Astrocyte (in vitro differentiated cells and primary cell): ENCODE data around the gene ENOPH1.

Experiments used
- CTCF ChIP-seq: IDR thresholded peaks from 2 replicates; pipeline ENCODE4 v1.5.1; 2011; ENCODE audit warnings: low read depth, mild to moderate bottlenecking, inconsistent platforms, low read length, moderate library complexity; ENCODE audit not compliant: insufficient read depth
- EZH2 ChIP-seq: IDR thresholded peaks from 2 replicates; pipeline ENCODE4 v1.6.1; 2012; ENCODE audit warnings: mild to moderate bottlenecking, low read length, inconsistent platforms; ENCODE audit not compliant: insufficient read depth

GRCh38 chr4:82489076-82489475, 58.7 kb downstream of the ENOPH1 start:
- TF ChIP-seq CTCF (no peak), EZH2 (no peak)
